B cell (primary cell): ENCODE data around the gene AP4M1.

ENCODE experiments used
- EZH2 ChIP-seq: IDR thresholded peaks from 2 replicates; pipeline ENCODE4 v1.6.1; 2012; ENCODE audit warnings: borderline replicate concordance, low read depth, mild to moderate bottlenecking, moderate library complexity, low read length; ENCODE audit not compliant: insufficient read depth, poor library complexity, severe bottlenecking
- TF ChIP-seq, protein P1 (sequence below): fragments of 200-600 bp; IDR thresholded peaks from one replicate; pipeline ENCODE4 v1.8.0; 2022; ENCODE audit warnings: antibody characterized with exemption, mild to moderate bottlenecking

DNA sequence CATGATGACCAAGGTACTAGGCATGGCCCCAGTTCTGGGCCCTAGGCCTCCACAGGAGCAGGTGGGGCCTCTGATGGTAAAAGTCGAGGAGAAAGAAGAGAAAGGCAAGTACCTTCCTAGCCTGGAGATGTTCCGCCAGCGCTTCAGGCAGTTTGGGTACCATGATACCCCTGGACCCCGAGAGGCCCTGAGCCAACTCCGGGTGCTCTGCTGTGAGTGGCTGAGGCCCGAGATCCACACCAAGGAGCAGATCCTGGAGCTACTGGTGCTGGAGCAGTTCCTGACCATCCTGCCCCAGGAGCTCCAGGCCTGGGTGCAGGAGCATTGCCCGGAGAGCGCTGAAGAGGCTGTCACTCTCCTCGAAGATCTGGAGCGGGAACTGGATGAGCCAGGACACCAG, 44.4 kb upstream of the AP4M1 start:
- TF ChIP-seq, protein P1, sequence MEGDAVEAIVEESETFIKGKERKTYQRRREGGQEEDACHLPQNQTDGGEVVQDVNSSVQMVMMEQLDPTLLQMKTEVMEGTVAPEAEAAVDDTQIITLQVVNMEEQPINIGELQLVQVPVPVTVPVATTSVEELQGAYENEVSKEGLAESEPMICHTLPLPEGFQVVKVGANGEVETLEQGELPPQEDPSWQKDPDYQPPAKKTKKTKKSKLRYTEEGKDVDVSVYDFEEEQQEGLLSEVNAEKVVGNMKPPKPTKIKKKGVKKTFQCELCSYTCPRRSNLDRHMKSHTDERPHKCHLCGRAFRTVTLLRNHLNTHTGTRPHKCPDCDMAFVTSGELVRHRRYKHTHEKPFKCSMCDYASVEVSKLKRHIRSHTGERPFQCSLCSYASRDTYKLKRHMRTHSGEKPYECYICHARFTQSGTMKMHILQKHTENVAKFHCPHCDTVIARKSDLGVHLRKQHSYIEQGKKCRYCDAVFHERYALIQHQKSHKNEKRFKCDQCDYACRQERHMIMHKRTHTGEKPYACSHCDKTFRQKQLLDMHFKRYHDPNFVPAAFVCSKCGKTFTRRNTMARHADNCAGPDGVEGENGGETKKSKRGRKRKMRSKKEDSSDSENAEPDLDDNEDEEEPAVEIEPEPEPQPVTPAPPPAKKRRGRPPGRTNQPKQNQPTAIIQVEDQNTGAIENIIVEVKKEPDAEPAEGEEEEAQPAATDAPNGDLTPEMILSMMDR = no peak
- TF ChIP-seq EZH2 = no peak
